ENCODE measurements around the gene PSAP.

DNA sequence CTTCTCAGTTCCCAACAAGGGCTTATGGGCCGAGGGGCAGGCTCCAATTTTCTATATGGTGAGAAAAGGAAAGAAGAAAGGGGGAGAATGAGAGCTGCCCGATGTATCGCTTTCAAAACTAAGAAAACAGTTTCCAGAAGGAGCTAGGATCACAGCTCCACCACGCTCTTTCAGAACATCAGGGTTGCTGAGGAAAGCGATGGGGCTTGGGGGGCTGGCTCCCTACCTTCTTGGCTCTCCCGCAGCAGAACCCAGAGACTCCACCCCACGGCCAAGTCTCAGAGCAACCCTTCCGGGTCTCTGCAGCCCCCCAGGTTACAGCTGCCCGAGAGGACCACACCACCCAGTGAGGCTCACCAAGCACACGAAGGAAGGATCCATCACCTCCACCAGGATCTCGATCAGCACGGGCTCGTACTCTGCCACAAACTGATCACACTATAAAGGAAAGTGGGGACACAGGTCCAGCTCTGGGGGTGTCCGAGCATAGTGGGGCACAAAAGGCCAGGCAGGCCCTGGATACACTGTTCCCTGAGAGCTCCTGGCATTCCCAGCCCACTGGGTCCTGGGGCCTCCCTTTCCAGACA lies 32.3 kb downstream of the PSAP start:
- TF ChIP-seq POLR2A (IDR thresholded peaks at IDR 0.05) = no peak
- TF ChIP-seq, protein P1, sequence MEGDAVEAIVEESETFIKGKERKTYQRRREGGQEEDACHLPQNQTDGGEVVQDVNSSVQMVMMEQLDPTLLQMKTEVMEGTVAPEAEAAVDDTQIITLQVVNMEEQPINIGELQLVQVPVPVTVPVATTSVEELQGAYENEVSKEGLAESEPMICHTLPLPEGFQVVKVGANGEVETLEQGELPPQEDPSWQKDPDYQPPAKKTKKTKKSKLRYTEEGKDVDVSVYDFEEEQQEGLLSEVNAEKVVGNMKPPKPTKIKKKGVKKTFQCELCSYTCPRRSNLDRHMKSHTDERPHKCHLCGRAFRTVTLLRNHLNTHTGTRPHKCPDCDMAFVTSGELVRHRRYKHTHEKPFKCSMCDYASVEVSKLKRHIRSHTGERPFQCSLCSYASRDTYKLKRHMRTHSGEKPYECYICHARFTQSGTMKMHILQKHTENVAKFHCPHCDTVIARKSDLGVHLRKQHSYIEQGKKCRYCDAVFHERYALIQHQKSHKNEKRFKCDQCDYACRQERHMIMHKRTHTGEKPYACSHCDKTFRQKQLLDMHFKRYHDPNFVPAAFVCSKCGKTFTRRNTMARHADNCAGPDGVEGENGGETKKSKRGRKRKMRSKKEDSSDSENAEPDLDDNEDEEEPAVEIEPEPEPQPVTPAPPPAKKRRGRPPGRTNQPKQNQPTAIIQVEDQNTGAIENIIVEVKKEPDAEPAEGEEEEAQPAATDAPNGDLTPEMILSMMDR (IDR thresholded peaks at IDR 0.05) = no peak
- no peak for TF ChIP-seq EP300 (IDR thresholded peaks at IDR 0.05)

Data from tibial nerve (tissue), 4 donors.